HepG2 (cell line): ENCODE results near the gene GAL3ST2. TPM values are rescaled to one million over a fixed set of nuclear protein-coding genes. Genes with fewer than 3 reads are reported as not detected.

ENCODE experiments used
- ATF5 ChIP-seq: sonication (generic); formaldehyde crosslinking; IDR thresholded peaks from 2 replicates; pipeline ENCODE4 v1.4.0; 2020; ENCODE audit warnings: mild to moderate bottlenecking, low read depth, missing genetic modification reagents
- CREB3 ChIP-seq: sonication (generic); formaldehyde crosslinking; IDR thresholded peaks from 2 replicates; pipeline ENCODE4 v1.5.0; 2020; ENCODE audit warnings: missing genetic modification reagents
- ETS1 ChIP-seq: sonication (generic); formaldehyde crosslinking; IDR thresholded peaks from 2 replicates; pipeline ENCODE4 v1.4.0; 2020; ENCODE audit warnings: missing genetic modification reagents
- HBP1 ChIP-seq: IDR thresholded peaks from 2 replicates; pipeline ENCODE4 v1.6.1; 2016; ENCODE audit warnings: low read depth, control low read depth
- HINFP ChIP-seq: sonication (generic); formaldehyde crosslinking; IDR thresholded peaks from 2 replicates; pipeline ENCODE4 v1.4.0; 2020; ENCODE audit warnings: low read depth, mild to moderate bottlenecking, missing genetic modification reagents
- HNRNPUL1 ChIP-seq: fragments of 200-400 bp; formaldehyde crosslinking; IDR thresholded peaks from 2 replicates; pipeline ENCODE4 v1.6.1; 2017; ENCODE audit warnings: low read depth, mild to moderate bottlenecking, low read length, moderate library complexity
- NR2F6 ChIP-seq, 2 experiments: IDR thresholded peaks; 2 replicates each; pipeline ENCODE4 v1.6.1; 2016; ENCODE audit warnings: antibody characterized with exemption in 1 of 2, mild to moderate bottlenecking in 1 of 2
- PATZ1 ChIP-seq: sonication (generic); formaldehyde crosslinking; IDR thresholded peaks from 2 replicates; pipeline ENCODE4 v1.4.0; 2020; ENCODE audit warnings: missing genetic modification reagents
- SSRP1 ChIP-seq: IDR thresholded peaks from 2 replicates; pipeline ENCODE4 v1.6.1; 2016; ENCODE audit warnings: control low read depth
- THAP7 ChIP-seq: sonication (generic); formaldehyde crosslinking; IDR thresholded peaks from 2 replicates; pipeline ENCODE4 v1.8.1; 2023; ENCODE audit warnings: mild to moderate bottlenecking, missing genetic modification reagents
- THAP8 ChIP-seq: sonication (generic); formaldehyde crosslinking; IDR thresholded peaks from 2 replicates; pipeline ENCODE4 v1.5.1; 2020; ENCODE audit warnings: missing genetic modification reagents, mild to moderate bottlenecking, borderline replicate concordance
- UBTF ChIP-seq: sonication (generic); formaldehyde crosslinking; IDR thresholded peaks from 2 replicates; pipeline ENCODE4 v1.4.0; 2020; ENCODE audit warnings: mild to moderate bottlenecking, missing genetic modification reagents
- ZBTB7A ChIP-seq: sonication (generic); formaldehyde crosslinking; IDR thresholded peaks from 2 replicates; pipeline ENCODE4 v1.8.0; 2022; ENCODE audit warnings: mild to moderate bottlenecking, missing genetic modification reagents
- ZFP41 ChIP-seq: sonication (generic); formaldehyde crosslinking; IDR thresholded peaks from 2 replicates; pipeline ENCODE4 v1.4.0; 2020; ENCODE audit warnings: mild to moderate bottlenecking, missing genetic modification reagents, borderline replicate concordance
- polyA plus RNA-seq, 8 experiments: library from polyadenylated mRNA; depleted of rRNA in 3 of 8; stranded (reverse) in 7 of 8; unstranded in 1 of 8; fragments of >200 nt; fragmentation: Illumina TruSeq in 4 of 8; extraction: Trizol in 4 of 8; gene quantifications; 2 replicates each; pipeline versions ENCODE4 v1.2.1 to v1.2.3, GENCODE V29; 2011 to 2016; ENCODE audit warnings: low read depth in 4 of 8, missing spikeins in 1 of 8, mixed read lengths in 1 of 8; ENCODE audit not compliant: insufficient read depth in 1 of 8
- total RNA-seq, 5 experiments: library from RNA; depleted of rRNA; stranded (reverse); fragments of >200 nt; fragmentation: Illumina TruSeq; extraction: Trizol; gene quantifications; 2 replicates each; pipeline ENCODE4 v1.2.3, GENCODE V29; 2016; ENCODE audit warnings: low read depth in 1 of 5

GAL3ST2 gene
- total and polyA plus RNA-seq, 2 of the 13 experiments (the other 11 are each of a cell fraction or from before 2014, with no cell fraction given), result 0.17 to 0.20 TPM

- peak; percentile 83 for TF ChIP-seq UBTF (CRISPR knock-in tag)
- TF ChIP-seq HNRNPUL1, result no peak
- TF ChIP-seq ATF5 (CRISPR knock-in tag), result no peak
- no peak for TF ChIP-seq HINFP (CRISPR knock-in tag)
- no peak for TF ChIP-seq THAP8 (CRISPR knock-in tag)
- TF ChIP-seq ETS1 (CRISPR knock-in tag), result no peak
- TF ChIP-seq CREB3 (CRISPR knock-in tag), result no peak
- TF ChIP-seq THAP7 (CRISPR knock-in tag), result no peak; the same call in 1 of the 2 replicates
- TF ChIP-seq ZFP41 (CRISPR knock-in tag), result 0 out of 2 replicates have a peak, but pooled peaks have one; percentile 62
- TF ChIP-seq HBP1 (CRISPR knock-in tag), result no peak
- peak; percentile 63 for TF ChIP-seq ZBTB7A (CRISPR knock-in tag)
- TF ChIP-seq SSRP1, result peak; percentile 82; the same call in 1 of the 2 replicates
- TF ChIP-seq NR2F6 (IDR thresholded peaks at IDR 0.05), result peak; percentile 54
- TF ChIP-seq NR2F6 (CRISPR knock-in tag; IDR thresholded peaks at IDR 0.05), result peak; percentile 40; the same call in 1 of the 2 replicates
- peak; percentile 79 for TF ChIP-seq PATZ1
Measured at GRCh38 chr2:241773511-241774418, 2.9 kb upstream of the GAL3ST2 start (continued).
